Measurements from ENCODE around the gene GPHB5.
A peak's percentile ranks its signal among the peaks of the same experiment; 100 is the strongest.
"Not testable (repeated sequence)": the region's sequence is repeated elsewhere in the genome, so short reads cannot be mapped to it uniquely, and the experiment has no call there.

The GPHB5 gene

DNA sequence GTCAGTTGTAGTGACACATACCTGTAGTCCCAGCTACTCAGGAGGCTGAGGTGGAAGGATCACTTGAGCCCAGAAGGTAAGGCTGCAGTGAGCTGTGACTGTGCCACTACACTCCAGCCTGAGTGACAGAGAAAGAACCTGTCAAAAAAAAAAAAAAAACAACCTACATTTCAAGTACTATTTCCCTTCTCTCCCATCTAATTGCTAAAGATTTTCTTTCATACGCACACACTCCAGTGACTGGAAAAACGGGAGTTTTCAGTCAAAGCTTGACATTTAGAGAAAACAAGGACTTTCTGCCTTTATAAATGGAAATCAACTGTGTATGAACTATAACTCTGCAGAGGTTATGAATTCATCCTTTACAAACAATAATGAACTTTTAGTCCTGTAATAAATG is 25.9 kb downstream of the GPHB5 start:
- DNase-seq: no peak

DNA sequence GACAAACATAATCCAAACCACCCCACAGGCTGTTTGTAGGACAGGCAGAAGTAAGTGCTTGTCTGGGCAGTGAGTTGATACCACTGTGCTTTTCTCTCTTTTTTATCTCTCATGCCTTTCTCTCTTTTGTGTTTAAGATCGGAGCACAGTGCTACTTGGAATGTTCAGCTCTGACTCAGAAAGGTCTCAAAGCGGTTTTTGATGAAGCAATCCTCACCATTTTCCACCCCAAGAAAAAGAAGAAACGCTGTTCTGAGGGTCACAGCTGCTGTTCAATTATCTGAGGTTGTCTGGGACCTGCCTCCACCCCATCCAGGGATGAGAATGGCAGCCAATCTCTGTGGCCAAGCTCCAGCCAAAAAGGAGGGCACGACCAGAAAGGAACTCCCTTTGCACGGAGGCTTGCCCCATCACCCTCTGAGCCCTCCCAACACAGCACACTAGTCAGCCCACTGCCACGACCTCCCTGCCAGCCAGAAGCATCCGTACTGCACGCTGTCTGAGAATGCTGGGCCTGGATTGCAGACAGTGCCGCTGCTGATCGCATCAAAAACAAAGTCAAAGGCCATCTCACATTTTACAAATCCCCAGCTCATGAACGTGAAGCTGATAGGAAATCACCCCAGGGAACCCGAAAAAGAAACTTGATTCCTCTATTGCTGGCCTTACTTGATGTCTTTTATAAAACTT is 27.8 kb downstream of the GPHB5 start:
- DNase-seq: no peak

DNA sequence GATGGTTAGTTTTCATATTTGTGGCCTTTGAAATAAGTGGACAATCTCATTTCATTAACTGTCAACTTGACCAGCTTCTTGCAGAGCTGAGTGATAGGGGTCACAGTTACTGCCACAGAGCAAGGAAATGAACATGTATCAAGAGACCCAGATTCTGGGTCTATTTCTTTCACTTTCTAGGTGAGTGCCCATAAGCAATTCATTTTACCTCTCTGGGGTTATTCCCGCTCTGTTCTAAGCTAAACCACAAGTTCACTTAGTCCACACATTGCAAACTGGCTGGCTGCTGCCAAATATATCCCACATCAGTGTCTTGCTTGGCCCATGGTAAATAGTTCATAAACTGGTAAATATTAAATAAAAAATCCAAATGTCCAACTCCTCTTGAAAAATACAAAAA is 29.9 kb downstream of the GPHB5 start:
- no peak for DNase-seq

DNA sequence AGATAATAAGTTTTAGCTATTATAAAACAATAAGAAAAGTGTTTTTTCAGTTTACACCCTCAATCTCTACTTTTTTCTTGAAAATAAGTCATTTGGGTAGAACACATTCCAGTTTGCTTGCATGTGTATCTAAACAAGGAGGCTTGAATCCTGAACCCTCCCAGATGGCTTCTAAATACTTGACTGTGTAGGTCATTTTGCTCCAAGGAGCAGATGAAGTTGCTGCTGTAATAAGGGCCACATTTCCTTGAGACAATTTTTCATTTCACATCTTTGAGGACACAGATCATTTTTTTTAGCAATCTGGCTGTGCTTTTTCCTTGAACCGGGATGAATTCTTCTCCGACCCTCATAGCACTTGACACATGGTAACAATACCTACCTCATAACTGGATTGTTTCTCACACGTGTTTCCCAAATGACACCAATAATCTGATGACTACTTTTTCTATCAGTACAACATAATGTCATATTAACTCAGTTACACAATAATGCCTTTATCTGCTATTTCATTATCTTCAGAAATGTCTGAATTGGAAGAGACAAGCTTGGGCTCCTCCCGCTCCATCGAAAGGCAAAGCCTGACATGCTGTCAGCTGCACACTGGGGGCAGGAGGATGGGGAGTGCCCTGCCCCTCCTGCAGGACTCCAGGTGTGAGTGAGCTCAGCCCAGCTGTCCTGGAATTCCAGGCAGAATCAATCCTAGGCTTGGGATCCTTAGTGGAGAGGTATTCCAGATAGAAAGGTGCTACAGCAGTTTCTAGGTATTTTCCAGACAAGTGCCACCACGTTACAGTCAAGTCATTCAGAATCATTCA is 30.9 kb downstream of the GPHB5 start:
- no peak for DNase-seq

DNA sequence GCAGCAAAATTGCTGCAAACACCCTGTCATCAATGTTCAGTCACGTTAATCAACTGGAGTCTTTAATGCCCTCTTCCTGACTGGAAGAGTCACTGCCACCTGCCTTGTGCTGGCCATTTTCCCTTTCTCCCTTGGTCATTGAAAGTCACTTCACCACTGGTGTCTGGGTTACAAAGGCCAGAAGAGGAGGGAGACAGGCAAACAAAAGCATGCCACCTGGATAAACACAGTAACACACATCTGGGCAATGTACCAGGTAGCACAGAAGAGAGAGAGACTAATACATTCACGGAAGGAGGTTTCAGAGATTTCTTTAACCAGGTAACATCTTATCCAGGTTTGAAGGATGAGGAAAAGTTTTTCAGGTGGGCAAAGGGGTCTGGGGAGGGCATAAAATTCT is 32.7 kb downstream of the GPHB5 start:
- peak; percentile 71 for DNase-seq

- DNase-seq: no peak
Observed at GRCh38 chr14:63283884-63284248, 34.9 kb downstream of the GPHB5 start.

- no peak for DNase-seq
Observed at GRCh38 chr14:63282997-63283883, 35.5 kb downstream of the GPHB5 start.

- not testable (repeated sequence) for DNase-seq
Observed at GRCh38 chr14:63279933-63280332, 38.8 kb downstream of the GPHB5 start.

- peak; percentile 79 for DNase-seq
Observed at GRCh38 chr14:63277591-63278183, 41.0 kb downstream of the GPHB5 start.

DNA sequence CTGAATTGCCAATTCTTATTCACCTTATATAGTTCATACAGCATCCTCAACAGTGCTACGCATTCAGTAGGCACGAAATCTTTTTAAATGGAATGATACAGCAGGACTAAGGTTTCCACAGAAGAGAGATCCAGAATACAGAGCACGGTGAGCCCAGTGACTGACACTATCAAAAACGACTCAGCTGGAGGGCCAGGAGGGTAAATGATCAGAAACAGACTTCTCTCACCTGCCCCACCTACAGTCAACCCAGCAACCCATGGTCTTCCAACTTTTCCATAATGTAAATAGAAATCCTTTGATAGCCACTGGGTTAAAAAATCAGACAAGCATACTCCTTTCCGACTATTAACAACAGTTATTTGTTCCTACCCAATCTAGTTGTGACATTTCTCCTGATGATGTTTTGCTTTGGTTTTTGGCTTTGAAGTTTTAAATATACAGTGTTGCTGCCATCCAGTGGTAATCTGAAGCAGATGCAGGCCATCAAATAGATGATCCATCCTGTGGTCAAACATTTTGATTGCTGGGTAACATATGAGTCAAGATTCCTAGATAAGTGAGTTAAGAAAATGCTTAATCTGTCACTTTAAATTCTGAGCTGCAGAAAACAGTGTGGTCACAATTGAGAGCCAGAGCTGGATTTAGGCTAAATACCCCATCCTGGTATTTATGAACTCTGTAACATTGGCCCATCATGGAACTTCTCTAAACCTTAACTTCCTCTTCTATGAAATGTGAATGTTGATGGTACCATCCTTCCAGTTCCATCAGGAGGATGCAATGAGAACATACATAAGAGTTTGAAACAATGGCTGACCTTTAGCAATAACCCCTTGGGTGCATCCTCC is 42.0 kb downstream of the GPHB5 start:
- peak; percentile 68 for DNase-seq

DNA sequence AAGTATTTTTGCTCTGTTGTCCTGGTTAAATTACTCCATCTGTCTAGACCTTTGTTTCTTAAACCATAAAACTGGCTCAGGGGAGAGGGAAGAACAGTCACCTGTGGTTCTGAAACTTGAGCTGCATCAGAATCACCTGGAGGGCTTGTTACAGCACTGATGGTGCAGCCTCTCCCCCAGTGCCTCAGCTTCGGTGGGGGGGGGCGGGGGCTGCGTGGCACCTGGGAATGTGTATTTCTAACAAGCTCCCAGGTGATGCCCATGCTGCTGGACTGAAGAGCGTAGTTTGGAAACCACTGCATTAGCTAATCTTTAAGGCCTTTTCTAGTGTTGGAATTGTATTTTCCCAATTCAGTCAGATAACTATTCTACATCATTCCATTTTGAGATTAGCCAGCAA is 42.7 kb downstream of the GPHB5 start:
- peak; percentile 99 for DNase-seq

DNA sequence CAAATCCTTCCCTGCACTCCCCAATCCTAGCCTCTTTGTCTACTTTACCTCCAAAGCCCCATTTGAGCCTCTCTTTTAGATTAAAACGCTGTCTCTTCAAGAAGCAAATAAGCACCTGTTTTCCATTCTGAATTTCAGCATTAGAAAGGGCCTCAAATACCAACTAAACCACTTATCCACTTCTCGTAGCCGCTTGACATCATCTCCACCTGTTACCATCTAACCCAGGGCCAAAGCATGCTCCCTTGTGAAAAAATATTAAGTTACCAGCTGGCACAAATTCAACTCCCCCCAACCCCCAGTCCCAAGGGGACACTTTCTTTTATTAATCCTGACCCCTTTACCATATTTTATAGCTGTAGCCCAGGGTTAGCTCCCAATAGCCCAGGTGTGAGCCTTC is 43.1 kb downstream of the GPHB5 start:
- peak; percentile 99 for DNase-seq

GRCh38 chr14:63273717-63274655 is 44.7 kb downstream of the GPHB5 start:
- DNase-seq: no peak

DNA sequence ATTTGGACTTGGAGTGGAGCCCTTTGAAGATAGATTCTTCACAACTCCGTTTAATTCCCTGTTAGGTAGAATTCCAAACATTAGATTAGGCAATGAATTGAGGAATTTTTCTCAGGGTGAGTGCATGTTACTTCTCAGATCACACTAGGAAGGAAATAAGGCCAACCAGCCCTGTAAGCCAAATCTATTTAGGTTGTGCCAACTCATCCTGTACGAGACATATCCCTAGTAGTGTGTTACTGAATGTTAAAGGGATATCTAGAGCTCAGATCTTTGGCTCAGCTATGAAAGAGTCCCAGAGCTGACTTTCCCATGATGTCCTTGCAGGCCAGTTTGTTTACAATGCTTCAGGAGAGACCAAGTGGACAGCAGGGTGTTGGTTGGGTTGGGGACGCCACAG is 45.6 kb downstream of the GPHB5 start:
- no peak for DNase-seq

- no peak for DNase-seq
Observed at GRCh38 chr14:63269561-63270225, 49.0 kb downstream of the GPHB5 start.

- no peak for DNase-seq
Observed at GRCh38 chr14:63268771-63269170, 50.0 kb downstream of the GPHB5 start.

DNA sequence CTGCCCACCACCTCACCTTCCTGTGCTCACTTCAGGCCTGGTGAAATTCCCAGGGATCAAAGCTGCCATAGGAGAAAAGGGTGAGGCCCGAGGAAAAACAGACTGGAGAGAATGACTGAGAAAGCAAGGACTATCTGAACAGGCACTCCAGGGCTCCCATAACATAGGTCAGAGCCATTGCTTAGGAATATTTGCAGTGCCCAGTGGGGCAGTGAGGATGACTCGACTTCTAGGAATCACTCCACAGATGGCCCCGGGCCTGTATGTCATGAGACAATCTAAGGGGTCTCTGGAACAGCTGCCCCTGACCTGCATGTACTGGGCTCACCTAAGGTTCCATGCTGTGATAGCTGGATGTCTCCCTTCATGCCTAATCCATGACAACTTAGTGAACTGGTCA is 51.6 kb downstream of the GPHB5 start:
- no peak for DNase-seq

GRCh38 chr14:63266106-63266505 is 52.6 kb downstream of the GPHB5 start:
- no peak for DNase-seq

Measured in NCI-H1105 (cell line).